OCI-LY1 (cell line): ENCODE measurements around the gene HDHD5.

Experiments
- H2AFZ ChIP-seq: fragments of 200-600 bp; sonication (generic), shearing (Covaris generic); 2 replicates; pipeline ENCODE4 v1.6.0; 2014; ENCODE audit warnings: antibody characterized with exemption, mild to moderate bottlenecking, low read length
- H3F3A ChIP-seq: fragments of 200-600 bp; sonication (generic), shearing (Covaris generic); 2 replicates; pipeline ENCODE4 v1.6.0; 2014; ENCODE audit warnings: mild to moderate bottlenecking, antibody characterized with exemption, low read length, moderate library complexity; ENCODE audit not compliant: insufficient read depth
- H3K27ac ChIP-seq: fragments of 200-600 bp; sonication (generic); 2 replicates; pipeline ENCODE4 v1.5.1; 2014; ENCODE audit warnings: low read length, mixed run types, mild to moderate bottlenecking, low read depth; ENCODE audit not compliant: poor library complexity, severe bottlenecking
- H3K27me3 ChIP-seq: fragments of 200-600 bp; sonication (generic); 2 replicates; pipeline ENCODE4 v1.6.0; 2014; ENCODE audit warnings: antibody characterized with exemption, mild to moderate bottlenecking, low read length, moderate library complexity; ENCODE audit not compliant: insufficient read depth
- H3K36me3 ChIP-seq: fragments of 200-600 bp; sonication (generic); 2 replicates; pipeline ENCODE4 v1.6.1; 2014; ENCODE audit warnings: mild to moderate bottlenecking, antibody characterized with exemption, low read length, moderate library complexity, mixed read lengths; ENCODE audit not compliant: insufficient read depth
- H3K4me1 ChIP-seq: fragments of 200-600 bp; sonication (generic); 2 replicates; pipeline ENCODE4 v1.5.1; 2014; ENCODE audit warnings: mild to moderate bottlenecking, low read length, moderate library complexity; ENCODE audit not compliant: insufficient read depth, severe bottlenecking
- H3K4me2 ChIP-seq: fragments of 200-600 bp; sonication (generic), shearing (Covaris generic); 2 replicates; pipeline ENCODE4 v1.6.1; 2014; ENCODE audit warnings: low read length
- H3K4me3 ChIP-seq: fragments of 200-600 bp; sonication (generic); 2 replicates; pipeline ENCODE4 v1.5.1; 2014; ENCODE audit warnings: low read length, low read depth, mild to moderate bottlenecking, mixed read lengths; ENCODE audit not compliant: poor library complexity, severe bottlenecking
- H3K79me2 ChIP-seq: fragments of 200-600 bp; shearing (Covaris generic); 2 replicates; pipeline ENCODE4 v1.6.1; 2016; ENCODE audit warnings: mixed run types, low read length, mixed read lengths; ENCODE audit not compliant: insufficient read depth
- H3K9ac ChIP-seq: fragments of 200-600 bp; sonication (generic), shearing (Covaris generic); 2 replicates; pipeline ENCODE4 v1.6.1; 2014; ENCODE audit warnings: mild to moderate bottlenecking, low read length, mixed read lengths
- H3K9me2 ChIP-seq: fragments of 200-600 bp; sonication (generic), shearing (Covaris generic); 2 replicates; pipeline ENCODE4 v1.6.1; 2014; ENCODE audit warnings: low read depth, mild to moderate bottlenecking, low read length, mixed read lengths
- H3K9me3 ChIP-seq: fragments of 200-600 bp; shearing (Covaris generic); 2 replicates; pipeline ENCODE4 v1.6.1; 2014; ENCODE audit warnings: low read length, mixed read lengths
- H4K20me1 ChIP-seq: fragments of 200-600 bp; sonication (generic), shearing (Covaris generic); 2 replicates; pipeline ENCODE4 v1.6.0; 2016; ENCODE audit warnings: mild to moderate bottlenecking, low read length; ENCODE audit not compliant: insufficient read depth
- EZH2 ChIP-seq: fragments of 200-600 bp; sonication (generic), shearing (Covaris generic); IDR thresholded peaks from 2 replicates; pipeline ENCODE4 v1.8.0; 2017; ENCODE audit warnings: borderline replicate concordance, mixed run types, mild to moderate bottlenecking, antibody characterized with exemption, low read length, moderate library complexity, mixed read lengths
- TF ChIP-seq, protein P1 (sequence below): fragments of 200-600 bp; sonication (generic), shearing (Covaris generic); IDR thresholded peaks from 2 replicates; pipeline ENCODE4 v1.5.1; 2017; ENCODE audit warnings: mild to moderate bottlenecking, antibody characterized with exemption, low read length, moderate library complexity, mixed read lengths

HDHD5 gene

DNA sequence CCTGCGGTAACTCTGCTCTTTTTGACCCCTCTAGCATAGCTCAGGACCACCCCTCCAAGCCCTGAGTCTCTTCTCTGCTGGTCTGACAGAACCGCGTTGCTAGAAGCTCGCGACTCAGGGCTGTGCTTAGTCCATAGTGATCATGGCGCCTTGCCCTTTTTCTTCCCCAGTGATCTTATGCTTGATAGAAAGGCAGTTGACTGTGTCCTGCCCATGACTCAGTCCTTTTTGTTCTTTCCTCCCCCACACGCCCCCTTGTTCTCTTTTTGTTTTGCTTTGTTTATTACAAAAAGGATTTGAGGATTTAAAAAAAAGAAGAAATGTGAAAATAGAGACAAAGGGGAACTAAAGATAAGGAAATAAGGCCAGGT, 56.8 kb downstream of the HDHD5 start:
- Histone ChIP-seq H4K20me1 (no peaks in the 10 kb centered on the region), H3K9me3 (no peaks in the 10 kb centered on the region), H3K79me2 (no peaks in the 10 kb centered on the region), H2AFZ (no peak overlapping the region), H3K27me3 (no peaks in the 10 kb centered on the region), H3K4me2 (no peak overlapping the region), H3K36me3 (0 out of 2 replicates have a peak, but pooled peaks cover 6% of the 10 kb centered on the region), H3K9ac (no peak overlapping the region), H3K4me1 (peaks cover 6% of the 10 kb centered on the region), H3K27ac (no peak overlapping the region), H3K9me2 (no peaks in the 10 kb centered on the region), H3K4me3 (no peak overlapping the region), H3F3A (no peaks in the 10 kb centered on the region)
- TF ChIP-seq, protein P1, sequence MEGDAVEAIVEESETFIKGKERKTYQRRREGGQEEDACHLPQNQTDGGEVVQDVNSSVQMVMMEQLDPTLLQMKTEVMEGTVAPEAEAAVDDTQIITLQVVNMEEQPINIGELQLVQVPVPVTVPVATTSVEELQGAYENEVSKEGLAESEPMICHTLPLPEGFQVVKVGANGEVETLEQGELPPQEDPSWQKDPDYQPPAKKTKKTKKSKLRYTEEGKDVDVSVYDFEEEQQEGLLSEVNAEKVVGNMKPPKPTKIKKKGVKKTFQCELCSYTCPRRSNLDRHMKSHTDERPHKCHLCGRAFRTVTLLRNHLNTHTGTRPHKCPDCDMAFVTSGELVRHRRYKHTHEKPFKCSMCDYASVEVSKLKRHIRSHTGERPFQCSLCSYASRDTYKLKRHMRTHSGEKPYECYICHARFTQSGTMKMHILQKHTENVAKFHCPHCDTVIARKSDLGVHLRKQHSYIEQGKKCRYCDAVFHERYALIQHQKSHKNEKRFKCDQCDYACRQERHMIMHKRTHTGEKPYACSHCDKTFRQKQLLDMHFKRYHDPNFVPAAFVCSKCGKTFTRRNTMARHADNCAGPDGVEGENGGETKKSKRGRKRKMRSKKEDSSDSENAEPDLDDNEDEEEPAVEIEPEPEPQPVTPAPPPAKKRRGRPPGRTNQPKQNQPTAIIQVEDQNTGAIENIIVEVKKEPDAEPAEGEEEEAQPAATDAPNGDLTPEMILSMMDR, result no peak
- TF ChIP-seq EZH2, result no peak

DNA sequence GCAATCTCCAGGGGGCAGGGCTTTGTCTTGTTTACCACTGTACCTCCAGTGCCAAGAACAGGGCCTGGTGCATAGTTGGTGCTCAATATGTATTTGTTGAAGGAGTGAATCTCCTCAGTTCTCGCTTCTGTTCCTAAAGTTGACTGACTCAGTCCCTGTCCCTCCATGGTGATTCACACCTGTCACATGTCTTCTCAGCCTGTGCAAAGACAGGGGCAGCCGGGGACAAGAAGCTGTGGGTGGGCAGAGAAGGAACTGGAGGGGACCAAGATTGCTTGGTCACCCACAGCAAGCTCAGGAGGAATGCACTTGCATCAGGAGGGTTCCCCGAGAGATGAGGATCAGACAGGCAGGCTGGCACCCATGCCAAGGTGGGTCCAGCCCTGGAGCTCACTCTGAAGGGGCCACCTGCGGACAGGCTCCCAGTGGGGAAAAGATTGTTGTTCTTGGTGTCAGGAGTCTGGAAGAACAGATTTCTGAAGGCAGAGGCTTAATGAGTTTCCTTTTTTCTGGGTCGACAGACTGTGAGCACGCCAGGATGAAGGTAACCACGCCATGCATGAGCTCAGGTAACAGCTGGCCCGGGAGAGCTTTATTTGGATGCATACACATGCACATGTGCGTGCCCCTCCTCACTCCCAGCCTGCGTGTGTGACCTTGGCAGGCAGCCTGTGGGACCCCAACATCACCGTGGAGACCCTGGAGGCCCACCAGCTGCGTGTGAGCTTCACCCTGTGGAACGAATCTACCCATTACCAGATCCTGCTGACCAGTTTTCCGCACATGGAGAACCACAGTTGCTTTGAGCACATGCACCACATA, 57.4 kb downstream of the HDHD5 start:
- H2AFZ ChIP-seq, result no peak overlapping the region
- no peaks in the 10 kb centered on the region for H3K9me2 ChIP-seq
- no peak overlapping the region for H3K4me2 ChIP-seq
- H3K27ac ChIP-seq, result no peak overlapping the region
- H3K9ac ChIP-seq, result no peak overlapping the region
- TF ChIP-seq, protein P1, result no peak
- TF ChIP-seq EZH2, result no peak
- no peak overlapping the region for H3K4me3 ChIP-seq
- H3K9me3 ChIP-seq, result no peaks in the 10 kb centered on the region
- peaks cover 12% of the 10 kb centered on the region for H3K4me1 ChIP-seq
- H3K36me3 ChIP-seq, result 0 out of 2 replicates have a peak, but pooled peaks cover 6% of the 10 kb centered on the region
- H3K27me3 ChIP-seq, result no peaks in the 10 kb centered on the region
- no peaks in the 10 kb centered on the region for H3F3A ChIP-seq
- H3K79me2 ChIP-seq, result no peaks in the 10 kb centered on the region
- H4K20me1 ChIP-seq, result no peaks in the 10 kb centered on the region

DNA sequence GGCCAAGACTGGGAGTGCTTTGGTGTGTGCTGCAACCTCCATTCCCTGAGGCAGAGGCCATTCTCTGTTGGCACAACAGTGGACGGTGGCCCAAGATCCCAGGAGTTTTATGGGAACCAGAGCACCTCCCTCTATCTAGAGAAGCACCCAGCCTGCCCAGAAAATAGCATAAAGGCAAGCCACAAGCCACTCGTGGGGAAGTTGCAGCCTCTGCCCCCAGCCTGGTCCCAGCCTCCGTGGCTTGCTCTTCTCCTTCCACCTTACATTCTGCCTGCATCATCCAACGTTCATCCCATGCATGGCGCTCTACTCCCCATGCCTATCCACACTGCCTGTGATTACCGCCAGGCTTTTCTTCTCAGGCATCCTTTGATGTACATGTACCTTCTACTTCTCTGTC, 58.5 kb downstream of the HDHD5 start:
- H3K27me3 ChIP-seq, result no peaks in the 10 kb centered on the region
- no peaks in the 10 kb centered on the region for H3K9me3 ChIP-seq
- 0 out of 2 replicates have a peak, but pooled peaks cover 6% of the 10 kb centered on the region for H3K36me3 ChIP-seq
- peaks cover 12% of the 10 kb centered on the region for H3K4me1 ChIP-seq
- no peak overlapping the region for H3K27ac ChIP-seq
- H3K9me2 ChIP-seq, result no peaks in the 10 kb centered on the region
- H3K9ac ChIP-seq, result no peak overlapping the region
- no peak overlapping the region for H3K4me3 ChIP-seq
- H2AFZ ChIP-seq, result no peak overlapping the region
- no peaks in the 10 kb centered on the region for H4K20me1 ChIP-seq
- H3F3A ChIP-seq, result no peaks in the 10 kb centered on the region
- H3K79me2 ChIP-seq, result no peaks in the 10 kb centered on the region
- no peak overlapping the region for H3K4me2 ChIP-seq
- TF ChIP-seq EZH2, result no peak
- TF ChIP-seq, protein P1, result no peak
